Activated CD4-positive, alpha-beta T cell treated with anti-CD3 and anti-CD28 coated beads, Interleukin-2, amount 10 ng/mL, durations not matched to agents 7 days and 5 days (primary cell): ENCODE measurements around the gene ZPR1. TPM values are rescaled to one million over a fixed set of nuclear protein-coding genes. Genes with fewer than 3 reads are reported as not detected.

Experiments used
- CTCF ChIA-PET: fragments of 350-600 bp; sonication (Branson Sonifier 250); formaldehyde crosslinking; loops from one replicate; lab custom pipeline; 2021; ENCODE audit warnings: antibody characterized with exemption; lab: Charles Lee
- POLR2A ChIA-PET: fragments of 350-600 bp; sonication (Branson Sonifier 250); formaldehyde crosslinking; loops from one replicate; lab custom pipeline; 2021; ENCODE audit warnings: antibody characterized with exemption; lab: Charles Lee
- DNase-seq: peaks from one replicate; pipeline ENCODE4 v3.0.0-alpha.2; 2020
- H3K27ac Mint-ChIP-seq: one replicate; pipeline ENCODE4 v1.8.0; 2021; ENCODE audit warnings: mild to moderate bottlenecking, moderate library complexity, mixed read lengths
- H3K27me3 Mint-ChIP-seq: one replicate; pipeline ENCODE4 v1.8.0; 2021; ENCODE audit warnings: mixed read lengths
- H3K36me3 Mint-ChIP-seq: one replicate; pipeline ENCODE4 v1.8.0; 2021; ENCODE audit warnings: low read depth, mixed read lengths
- H3K4me1 Mint-ChIP-seq: one replicate; pipeline ENCODE4 v1.8.0; 2021; ENCODE audit warnings: mixed read lengths
- H3K4me3 Mint-ChIP-seq: one replicate; pipeline ENCODE4 v1.8.0; 2021; ENCODE audit warnings: mild to moderate bottlenecking, moderate library complexity, mixed read lengths
- H3K9me3 Mint-ChIP-seq: one replicate; pipeline ENCODE4 v1.8.0; 2021; ENCODE audit warnings: mixed read lengths
- total RNA-seq, 2 experiments: library from RNA; stranded (reverse); gene quantifications; one replicate each; pipeline ENCODE4 v1.2.3, GENCODE V29; 2021

Gene ZPR1
- total RNA-seq, 2 experiments from 2014 or later = 55.9 to 58.3 TPM

DNA sequence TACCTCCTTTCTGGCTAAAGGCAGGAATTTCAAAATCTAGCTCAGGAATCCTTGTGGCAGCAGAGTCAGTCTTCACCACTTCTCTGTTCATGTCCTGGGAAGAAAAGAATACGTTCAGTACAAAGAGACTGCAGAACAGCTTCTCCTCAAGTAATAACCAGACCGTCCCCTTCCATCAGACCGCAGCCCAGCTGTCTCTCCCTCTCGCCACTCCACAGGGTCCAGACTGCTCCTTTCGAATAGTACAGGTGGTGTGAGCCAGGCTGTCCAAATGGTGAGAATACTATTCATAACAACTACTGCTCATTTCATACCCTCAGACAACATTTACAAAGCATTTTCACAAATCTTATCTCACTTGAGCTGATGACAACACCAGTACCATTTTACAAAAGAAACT is 857 bp downstream of the ZPR1 start:
- Mint-ChIP-seq H3K9me3 (no peaks in the 10 kb centered on the region), H3K36me3 (peaks cover 47% of the 10 kb centered on the region), H3K27me3 (no peaks in the 10 kb centered on the region), H3K27ac (peak overlapping the region; percentile 83), H3K4me3 (peak overlapping the region; percentile 87), H3K4me1 (peaks cover 51% of the 10 kb centered on the region)
- POLR2A ChIA-PET = interaction anchor here (0.7 kb wide), 1 partner anchor 65 kb away, joined by 4 read pairs; no protein-coding TSS in a partner anchor
- CTCF ChIA-PET = interaction anchor here (1.1 to 2.8 kb wide), 5 partner anchors 10 to 315 kb away, joined by 3 to 15 read pairs (median 5); partner anchors contain the start of gene BUD13
- DNase-seq = no peak

DNA sequence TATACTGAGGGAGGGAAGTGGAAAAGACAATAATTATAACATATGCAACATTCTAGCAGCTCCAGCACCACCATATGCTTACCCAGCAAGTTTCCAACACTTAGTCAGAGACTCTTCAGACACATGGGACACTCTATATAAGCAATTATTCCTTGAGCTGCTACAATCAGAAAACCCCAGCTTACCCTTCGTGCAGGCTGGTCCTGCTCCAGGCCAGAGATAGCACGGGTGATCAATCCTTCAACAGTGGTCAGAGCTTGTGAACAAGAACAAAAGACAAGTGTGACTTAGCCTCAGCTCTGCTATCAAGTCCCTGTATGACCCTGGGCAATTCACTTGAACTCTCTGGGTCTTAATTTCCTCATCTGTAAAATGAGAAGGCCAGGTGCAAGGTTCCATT is 1.5 kb downstream of the ZPR1 start:
- CTCF ChIA-PET = interaction anchor here (1.6 to 2.8 kb wide), 3 partner anchors 9 to 19 kb away, joined by 3 to 15 read pairs (median 8); partner anchors contain the start of gene BUD13
- peaks cover 53% of the 10 kb centered on the region for H3K36me3 Mint-ChIP-seq
- peaks cover 53% of the 10 kb centered on the region for H3K4me1 Mint-ChIP-seq
- POLR2A ChIA-PET = no interaction called here
- peak overlapping the region; percentile 83 for H3K27ac Mint-ChIP-seq
- no peaks in the 10 kb centered on the region for H3K27me3 Mint-ChIP-seq
- no peak for DNase-seq
- no peaks in the 10 kb centered on the region for H3K9me3 Mint-ChIP-seq
- peak overlapping the region; percentile 87 for H3K4me3 Mint-ChIP-seq

DNA sequence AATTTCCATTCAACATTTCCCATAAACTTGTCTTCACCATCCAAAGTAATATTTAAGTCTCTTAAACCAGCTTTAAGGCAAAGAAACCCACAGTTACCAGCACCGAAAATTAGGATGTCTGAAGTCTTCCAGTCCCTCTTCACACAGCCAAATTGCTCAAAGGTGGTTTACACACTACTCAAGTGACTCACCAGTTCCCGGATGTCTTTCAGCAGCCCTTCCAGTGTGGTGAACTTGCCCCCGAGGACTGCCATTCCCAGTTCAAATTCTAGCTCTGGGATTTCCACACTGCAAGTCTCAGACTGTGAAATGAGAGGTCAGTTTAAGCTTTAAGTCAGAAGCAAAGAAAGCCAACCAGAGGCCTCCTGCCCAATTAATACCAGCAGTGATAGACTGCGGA is 5.1 kb downstream of the ZPR1 start:
- H3K4me1 Mint-ChIP-seq = peaks cover 53% of the 10 kb centered on the region
- no peak overlapping the region for H3K27ac Mint-ChIP-seq
- H3K4me3 Mint-ChIP-seq = no peak overlapping the region
- ChIA-PET CTCF (interaction anchor here (1.1 to 1.5 kb wide), 4 partner anchors 9 to 68 kb away, joined by 3 to 9 read pairs (median 3); partner anchors contain the start of gene APOA5), POLR2A (no interaction called here)
- peaks cover 80% of the 10 kb centered on the region for H3K36me3 Mint-ChIP-seq
- H3K9me3 Mint-ChIP-seq = no peaks in the 10 kb centered on the region
- DNase-seq = no peak
- H3K27me3 Mint-ChIP-seq = no peaks in the 10 kb centered on the region

DNA sequence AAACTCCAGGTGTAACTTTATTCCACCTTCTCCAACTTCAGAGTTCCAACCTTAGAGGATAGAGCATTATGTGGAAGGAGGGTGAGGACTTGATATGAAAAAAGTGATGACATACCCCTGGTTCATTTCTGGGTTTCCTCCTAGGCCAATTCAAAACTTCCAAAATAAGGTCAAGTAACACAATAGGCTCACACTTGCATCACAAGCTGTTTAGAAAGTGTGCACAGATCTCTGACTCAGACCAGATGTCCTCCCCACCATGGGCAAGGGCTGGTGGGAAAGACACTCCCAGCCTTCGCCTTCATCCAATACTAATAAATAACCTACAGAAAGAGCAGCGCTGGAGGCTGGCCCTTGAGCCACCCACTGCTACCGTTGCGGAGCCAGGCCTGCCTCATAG is 9.3 kb downstream of the ZPR1 start:
- POLR2A ChIA-PET = interaction anchor here (0.6 kb wide), 1 partner anchor 320 kb away, joined by 3 read pairs; no protein-coding TSS in a partner anchor
- H3K9me3 Mint-ChIP-seq = no peaks in the 10 kb centered on the region
- H3K4me1 Mint-ChIP-seq = peaks cover 55% of the 10 kb centered on the region
- H3K27me3 Mint-ChIP-seq = no peaks in the 10 kb centered on the region
- peaks cover 66% of the 10 kb centered on the region for H3K36me3 Mint-ChIP-seq
- DNase-seq = no peak
- H3K4me3 Mint-ChIP-seq = no peak overlapping the region
- CTCF ChIA-PET = interaction anchor here (2.0 kb wide), 1 partner anchor 9 kb away, joined by 4 read pairs; no protein-coding TSS in a partner anchor
- H3K27ac Mint-ChIP-seq = no peak overlapping the region

DNA sequence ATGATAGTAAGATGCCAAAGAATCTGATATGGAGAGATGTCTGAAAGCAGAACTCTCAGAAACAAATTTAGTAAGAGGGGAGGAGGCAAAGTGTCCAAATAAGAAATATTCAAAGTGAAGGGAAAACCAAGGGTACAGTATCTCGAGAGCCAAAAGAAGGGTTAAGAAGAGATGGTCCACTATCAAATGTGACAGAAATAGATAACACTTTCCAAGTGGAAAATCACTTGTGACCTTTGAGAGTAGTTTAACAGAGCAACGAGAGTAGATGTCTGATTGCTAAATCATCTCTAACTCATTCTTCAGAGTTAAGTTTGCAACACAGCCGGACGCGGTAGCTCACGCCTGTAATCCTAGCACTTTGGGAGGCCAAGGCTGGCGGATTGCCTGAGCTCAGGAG is 10.8 kb downstream of the ZPR1 start:
- Mint-ChIP-seq H3K4me1 (peaks cover 48% of the 10 kb centered on the region), H3K27ac (no peak overlapping the region), H3K36me3 (peaks cover 51% of the 10 kb centered on the region), H3K9me3 (no peaks in the 10 kb centered on the region), H3K4me3 (no peak overlapping the region), H3K27me3 (no peaks in the 10 kb centered on the region)
- ChIA-PET CTCF (interaction anchor here (2.1 kb wide), 1 partner anchor 10 kb away, joined by 8 read pairs; the partner anchor contains the start of gene ZPR1), POLR2A (no interaction called here)
- no peak for DNase-seq

DNA sequence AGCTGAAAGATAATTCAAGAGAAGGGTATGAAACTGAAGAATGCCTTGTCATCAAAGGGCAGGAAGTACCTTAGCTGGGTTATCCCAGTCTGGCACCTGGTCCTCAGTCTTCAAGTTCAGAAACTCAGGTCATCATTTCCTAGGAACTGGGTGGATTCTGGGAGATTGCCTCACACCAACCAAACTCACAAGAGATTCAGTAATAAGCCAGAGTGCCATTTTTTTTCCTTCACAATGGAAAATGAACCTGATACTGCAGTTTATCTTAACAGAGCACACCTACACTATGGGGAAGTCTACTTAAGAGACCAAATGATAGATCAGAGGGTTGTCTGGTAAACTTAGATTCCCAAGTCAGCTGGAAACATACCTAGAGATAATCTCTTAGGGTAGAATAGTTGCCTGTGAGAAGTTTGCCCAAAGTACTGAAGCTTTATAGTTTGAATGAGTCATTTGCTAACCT is 11.3 kb downstream of the ZPR1 start:
- no peaks in the 10 kb centered on the region for H3K27me3 Mint-ChIP-seq

DNA sequence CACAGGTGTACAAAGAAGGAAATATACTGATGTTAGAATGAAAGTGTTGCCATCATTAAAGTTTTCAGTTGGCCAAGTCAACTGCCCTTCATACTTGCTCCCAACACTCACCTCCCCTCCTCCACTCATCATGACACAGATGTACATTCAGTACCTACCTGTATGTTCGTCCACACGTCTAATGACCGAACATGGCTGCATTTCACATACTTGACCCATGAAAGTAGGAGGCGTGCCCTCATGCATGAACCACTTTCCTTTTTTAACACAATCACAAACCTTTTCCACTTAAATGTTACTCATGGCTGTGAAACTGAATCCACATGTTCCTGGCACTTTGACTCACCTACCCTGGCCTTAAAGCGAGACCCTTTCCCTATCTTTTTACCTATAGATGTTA is 11.8 kb downstream of the ZPR1 start:
- ChIA-PET POLR2A (no interaction called here), CTCF (interaction anchor here (2.1 kb wide), 1 partner anchor 11 kb away, joined by 8 read pairs; the partner anchor contains the start of gene ZPR1)
- no peaks in the 10 kb centered on the region for H3K27me3 Mint-ChIP-seq
- H3K4me3 Mint-ChIP-seq = no peak overlapping the region
- DNase-seq = no peak
- H3K4me1 Mint-ChIP-seq = peaks cover 53% of the 10 kb centered on the region
- H3K27ac Mint-ChIP-seq = no peak overlapping the region
- H3K36me3 Mint-ChIP-seq = peaks cover 41% of the 10 kb centered on the region
- no peaks in the 10 kb centered on the region for H3K9me3 Mint-ChIP-seq

More for the DNA sequence above, 11.3 kb downstream of the ZPR1 start:
- H3K27ac Mint-ChIP-seq = no peak overlapping the region
- no peak for DNase-seq
- ChIA-PET CTCF (interaction anchor here (2.1 kb wide), 1 partner anchor 11 kb away, joined by 8 read pairs; the partner anchor contains the start of gene ZPR1), POLR2A (no interaction called here)
- no peak overlapping the region for H3K4me3 Mint-ChIP-seq
- H3K9me3 Mint-ChIP-seq = no peaks in the 10 kb centered on the region
- peaks cover 52% of the 10 kb centered on the region for H3K4me1 Mint-ChIP-seq
- H3K36me3 Mint-ChIP-seq = peaks cover 46% of the 10 kb centered on the region

DNA sequence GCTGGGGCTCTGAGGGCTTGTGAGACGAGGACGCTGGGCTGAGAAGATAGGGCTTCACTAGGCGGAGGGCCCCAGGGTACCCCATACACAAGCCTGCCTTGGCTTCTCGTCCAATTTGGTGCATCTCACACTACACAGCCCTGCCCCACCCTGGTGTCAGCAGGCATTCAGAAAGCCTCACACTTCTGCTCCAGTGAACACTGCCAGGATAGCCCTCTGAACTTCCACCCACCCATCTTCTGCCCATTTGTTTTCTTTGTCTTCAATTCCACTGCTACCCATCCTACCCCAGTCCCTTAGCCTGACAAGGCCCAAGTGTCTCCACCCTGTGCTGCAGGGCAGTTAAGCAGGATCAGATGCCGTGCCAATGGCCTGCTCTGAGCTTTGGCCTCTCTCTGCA is 13.2 kb downstream of the ZPR1 start:
- Mint-ChIP-seq H3K4me1 (peaks cover 54% of the 10 kb centered on the region), H3K27me3 (no peaks in the 10 kb centered on the region), H3K4me3 (no peak overlapping the region), H3K9me3 (no peaks in the 10 kb centered on the region), H3K27ac (no peak overlapping the region), H3K36me3 (peaks cover 42% of the 10 kb centered on the region)
- POLR2A ChIA-PET = no interaction called here
- DNase-seq = no peak
- CTCF ChIA-PET = interaction anchor here (1.1 to 4.3 kb wide), 3 partner anchors 12 to 320 kb away, joined by 3 to 15 read pairs (median 3); no protein-coding TSS in a partner anchor

DNA sequence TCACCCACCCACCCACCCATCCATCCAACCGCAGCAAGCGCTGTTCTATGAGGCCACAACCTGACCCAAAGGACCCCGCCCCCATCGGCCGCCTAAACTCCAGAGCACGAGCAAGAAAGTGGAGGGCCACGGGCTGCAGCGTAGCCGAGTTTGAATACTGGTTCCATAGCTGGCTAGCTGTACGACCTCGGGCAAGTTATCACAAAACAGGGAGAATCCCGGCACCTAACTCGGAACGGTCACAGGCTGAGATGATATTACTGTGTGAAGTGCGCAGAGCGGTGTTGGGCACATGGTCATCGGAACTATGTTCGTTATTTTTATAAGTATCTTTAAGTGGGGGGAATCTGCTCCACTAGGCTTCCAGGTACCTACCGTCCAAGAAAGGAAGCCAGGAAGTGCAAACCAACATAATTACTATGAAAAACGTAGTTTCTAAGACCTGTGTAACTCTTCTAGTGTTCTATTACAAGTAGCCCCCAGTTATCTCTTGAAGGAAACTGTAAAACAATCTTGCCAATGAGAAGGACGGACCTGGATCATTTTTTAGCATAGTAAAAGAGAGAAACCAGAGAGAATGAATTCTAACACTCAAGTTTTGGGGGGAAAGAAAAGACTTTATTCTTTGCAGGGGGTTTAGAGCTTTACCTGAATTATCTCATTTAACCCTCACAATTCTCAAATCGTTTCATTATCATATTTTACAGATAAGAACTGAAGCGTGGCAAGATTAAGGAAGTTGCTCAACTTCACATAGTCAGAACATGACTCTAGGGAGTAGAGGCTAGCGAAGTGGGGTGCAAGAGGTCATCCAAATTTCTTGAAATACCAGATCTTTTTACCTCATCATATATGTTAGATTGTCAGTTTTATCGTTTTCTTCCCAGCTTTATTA is 14.4 kb downstream of the ZPR1 start:
- H3K4me1 Mint-ChIP-seq = peaks cover 57% of the 10 kb centered on the region
- H3K9me3 Mint-ChIP-seq = no peaks in the 10 kb centered on the region
- POLR2A ChIA-PET = no interaction called here
- H3K27ac Mint-ChIP-seq = peak overlapping the region; percentile 97
- H3K4me3 Mint-ChIP-seq = peak overlapping the region; percentile 98
- DNase-seq = no peak
- no peaks in the 10 kb centered on the region for H3K27me3 Mint-ChIP-seq
- peaks cover 39% of the 10 kb centered on the region for H3K36me3 Mint-ChIP-seq
- CTCF ChIA-PET = interaction anchor here (0.9 to 4.3 kb wide), 4 partner anchors 9 to 80 kb away, joined by 3 to 15 read pairs (median 4); no protein-coding TSS in a partner anchor

DNA sequence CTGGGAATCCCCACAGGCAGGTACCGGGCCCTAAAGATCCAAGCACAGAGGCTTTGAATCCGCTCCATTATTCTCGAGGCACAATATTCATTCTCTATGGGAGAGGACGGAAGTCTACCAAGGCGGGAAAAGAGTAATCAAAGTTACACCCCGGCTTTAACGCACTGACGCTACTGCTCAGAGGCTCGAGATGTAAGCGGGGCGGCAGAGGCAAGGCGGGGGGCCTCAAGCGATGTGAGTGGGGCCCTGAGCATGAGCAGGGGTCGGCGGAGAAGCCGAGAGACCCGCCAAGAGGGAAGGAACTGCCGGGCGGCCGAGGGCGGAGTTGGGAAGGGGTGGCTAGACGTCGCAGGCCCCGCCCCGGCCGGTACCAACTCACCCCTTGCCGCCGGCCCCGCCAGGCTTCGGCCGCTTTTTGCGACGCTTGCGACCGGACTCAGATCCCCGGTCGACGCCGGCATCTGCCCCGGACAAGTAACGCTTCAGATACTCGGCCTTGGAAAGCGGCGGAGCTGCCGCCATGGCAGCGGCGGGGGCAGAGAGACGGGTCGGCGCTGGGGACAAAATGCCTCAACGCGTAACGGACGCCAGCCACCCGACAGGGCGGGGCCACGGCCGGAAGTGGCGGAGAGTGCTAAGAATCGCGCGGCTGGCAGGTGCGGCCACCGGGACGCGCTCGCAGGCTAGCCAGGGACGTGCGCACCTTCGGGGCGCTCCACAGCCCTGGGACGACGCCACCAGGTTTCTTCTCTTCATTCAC is 15.2 kb downstream of the ZPR1 start, which contains the start of gene BUD13:
Gene BUD13 (minus strand): TSS at position 545 of the 760 bp plus-strand sequence. CDS start 23 bp downstream, at position 522.
- ChIA-PET CTCF (interaction anchor here (0.9 to 4.3 kb wide), 4 partner anchors 9 to 81 kb away, joined by 3 to 15 read pairs (median 4); no protein-coding TSS in a partner anchor), POLR2A (no interaction called here)
- no peaks in the 10 kb centered on the region for H3K9me3 Mint-ChIP-seq
- H3K4me3 Mint-ChIP-seq = peak within 1 kb of the TSS; percentile 98
- H3K4me1 Mint-ChIP-seq = peaks cover 54% of the 10 kb centered on the region
- peak within 1 kb of the TSS; percentile 97 for H3K27ac Mint-ChIP-seq
- H3K27me3 Mint-ChIP-seq = no peaks in the 10 kb centered on the region
- H3K36me3 Mint-ChIP-seq = peaks cover 33% of the 10 kb centered on the region
- DNase-seq = peak; percentile 94

DNA sequence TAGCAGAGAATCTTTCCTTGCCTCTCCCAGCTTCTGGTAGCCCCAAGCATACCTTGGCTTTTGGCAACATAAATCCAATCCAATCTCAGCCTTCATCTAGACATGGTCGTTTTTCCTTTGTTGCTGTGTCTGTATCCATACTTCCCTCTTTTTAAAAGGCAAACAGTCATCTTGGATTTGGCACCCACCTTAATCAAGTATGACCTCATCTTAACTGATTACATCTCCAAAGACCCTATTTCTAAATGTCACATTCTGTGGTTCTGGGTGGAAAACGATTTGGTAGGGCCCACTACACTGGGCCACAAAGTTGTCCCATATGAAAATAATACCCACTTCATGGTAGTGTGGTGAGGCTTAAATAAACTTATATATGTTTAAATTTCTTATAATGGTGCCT is 15.9 kb downstream of the ZPR1 start:
- H3K27ac Mint-ChIP-seq = peak overlapping the region; percentile 97
- DNase-seq = no peak
- peak overlapping the region; percentile 98 for H3K4me3 Mint-ChIP-seq
- no peaks in the 10 kb centered on the region for H3K27me3 Mint-ChIP-seq
- H3K9me3 Mint-ChIP-seq = no peaks in the 10 kb centered on the region
- H3K4me1 Mint-ChIP-seq = peaks cover 52% of the 10 kb centered on the region
- CTCF ChIA-PET = interaction anchor here (0.9 to 4.3 kb wide), 6 partner anchors 8 to 81 kb away, joined by 3 to 15 read pairs (median 4); partner anchors contain the start of gene APOA5
- POLR2A ChIA-PET = no interaction called here
- H3K36me3 Mint-ChIP-seq = peaks cover 26% of the 10 kb centered on the region

DNA sequence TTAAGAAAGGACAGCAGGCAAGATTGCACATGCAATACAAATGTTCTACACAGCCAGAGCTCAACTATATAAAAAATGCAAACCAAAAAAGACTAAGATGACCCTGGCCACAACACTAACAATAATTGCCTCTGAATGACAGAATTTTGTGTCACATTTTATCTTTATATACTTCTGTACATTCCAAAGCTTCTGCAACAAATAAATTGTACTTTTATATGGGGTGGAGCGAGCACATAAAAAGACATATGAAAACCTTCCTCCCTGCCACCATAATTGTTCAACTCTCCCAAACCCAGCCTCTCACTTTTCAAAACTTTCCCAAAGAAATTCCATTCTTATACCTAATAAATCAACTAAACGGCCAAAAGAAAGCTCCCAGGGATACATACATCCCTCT is 25.7 kb downstream of the ZPR1 start:
- no peak for DNase-seq
- ChIA-PET CTCF (interaction anchor here (1.2 kb wide), 1 partner anchor 15 kb away, joined by 3 read pairs; no protein-coding TSS in a partner anchor), POLR2A (interaction anchor here (0.6 kb wide), 1 partner anchor 19 kb away, joined by 6 read pairs; no protein-coding TSS in a partner anchor)
- no peak overlapping the region for H3K4me3 Mint-ChIP-seq
- H3K27ac Mint-ChIP-seq = no peak overlapping the region
- no peaks in the 10 kb centered on the region for H3K27me3 Mint-ChIP-seq
- no peaks in the 10 kb centered on the region for H3K9me3 Mint-ChIP-seq
- peaks cover 7% of the 10 kb centered on the region for H3K4me1 Mint-ChIP-seq
- H3K36me3 Mint-ChIP-seq = peaks cover 55% of the 10 kb centered on the region
